ENCODE results near the gene TEK.

DNA sequence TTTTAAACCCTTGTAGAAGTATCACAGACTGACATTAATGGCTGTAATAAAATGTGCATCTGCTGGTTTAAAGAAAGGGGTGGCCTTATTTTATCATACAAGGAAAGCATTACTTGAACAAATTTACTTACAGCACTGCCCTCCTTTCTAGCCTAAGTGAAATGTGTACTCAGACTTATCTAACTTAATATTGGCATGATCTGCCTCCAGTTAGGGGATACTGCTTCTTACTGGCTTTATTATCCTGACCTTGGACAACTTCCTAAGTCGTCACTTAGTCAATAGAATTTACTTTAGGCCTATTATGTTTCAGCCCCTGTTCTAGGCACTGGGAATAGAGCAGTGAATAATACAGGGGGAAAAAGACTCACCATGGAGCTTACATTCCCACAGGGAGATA lies 79.4 kb downstream of the TEK start:
- TF ChIP-seq, protein P1, sequence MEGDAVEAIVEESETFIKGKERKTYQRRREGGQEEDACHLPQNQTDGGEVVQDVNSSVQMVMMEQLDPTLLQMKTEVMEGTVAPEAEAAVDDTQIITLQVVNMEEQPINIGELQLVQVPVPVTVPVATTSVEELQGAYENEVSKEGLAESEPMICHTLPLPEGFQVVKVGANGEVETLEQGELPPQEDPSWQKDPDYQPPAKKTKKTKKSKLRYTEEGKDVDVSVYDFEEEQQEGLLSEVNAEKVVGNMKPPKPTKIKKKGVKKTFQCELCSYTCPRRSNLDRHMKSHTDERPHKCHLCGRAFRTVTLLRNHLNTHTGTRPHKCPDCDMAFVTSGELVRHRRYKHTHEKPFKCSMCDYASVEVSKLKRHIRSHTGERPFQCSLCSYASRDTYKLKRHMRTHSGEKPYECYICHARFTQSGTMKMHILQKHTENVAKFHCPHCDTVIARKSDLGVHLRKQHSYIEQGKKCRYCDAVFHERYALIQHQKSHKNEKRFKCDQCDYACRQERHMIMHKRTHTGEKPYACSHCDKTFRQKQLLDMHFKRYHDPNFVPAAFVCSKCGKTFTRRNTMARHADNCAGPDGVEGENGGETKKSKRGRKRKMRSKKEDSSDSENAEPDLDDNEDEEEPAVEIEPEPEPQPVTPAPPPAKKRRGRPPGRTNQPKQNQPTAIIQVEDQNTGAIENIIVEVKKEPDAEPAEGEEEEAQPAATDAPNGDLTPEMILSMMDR (IDR thresholded peaks at IDR 0.05): no peak
- TF ChIP-seq POLR2A (IDR thresholded peaks at IDR 0.05): no peak

All from testis (tissue), 2 donors.